B cell (primary cell): ENCODE results near the gene RSU1. TPM values are rescaled to one million over a fixed set of nuclear protein-coding genes. Genes with fewer than 3 reads are reported as not detected.

ENCODE experiments used
- ATAC-seq: fragments of 200-7000 bp; cut with Tn5 transposase; one replicate; pipeline ENCODE4 v1.10.0; 2021; ENCODE audit warnings: low read depth, mild to moderate bottlenecking, moderate number of reproducible peaks, moderate library complexity
- CTCF ChIA-PET: fragments of 350-600 bp; sonication (Branson Sonifier 250); formaldehyde crosslinking; loops from one replicate; lab custom pipeline; 2021; ENCODE audit warnings: antibody characterized with exemption, inconsistent platforms; lab: Charles Lee
- POLR2A ChIA-PET: fragments of 350-600 bp; sonication (Branson Sonifier 250); formaldehyde crosslinking; loops from one replicate; lab custom pipeline; 2021; ENCODE audit warnings: antibody characterized with exemption; lab: Charles Lee
- DNase-seq: peaks from one replicate; pipeline ENCODE4 v3.0.0; 2013
- H2AFZ ChIP-seq: 2 replicates; pipeline ENCODE4 v1.6.1; 2012; ENCODE audit warnings: mild to moderate bottlenecking, low read depth, low read length; ENCODE audit not compliant: insufficient read depth, poor library complexity, severe bottlenecking
- H3K27ac ChIP-seq, 2 donors: 1 replicate in 1 of 2; 2 replicates in 1 of 2; pipeline ENCODE4 v1.5.1; 2012 to 2013; ENCODE audit warnings: low read length in 2 of 2, mild to moderate bottlenecking in 2 of 2, moderate library complexity in 1 of 2
- H3K27me3 ChIP-seq, 4 experiments: fragments of 200-600 bp in 1 of 4; sonication (generic) in 1 of 4; replicated peaks in 1 of 4; 1 replicate in 2 of 4; 2 replicates in 2 of 4; pipeline versions ENCODE4 v1.6.1 to v1.7.0; 2013 to 2016; ENCODE audit warnings: low read length in 3 of 4, mild to moderate bottlenecking in 2 of 4, mixed read lengths in 1 of 4, moderate library complexity in 1 of 4; ENCODE audit not compliant: insufficient read depth in 4 of 4, control insufficient read depth in 3 of 4; ENCODE audit errors: control extremely low read depth in 1 of 4
- H3K36me3 ChIP-seq, 2 experiments: replicated peaks in 1 of 2; 1 replicate in 1 of 2; 2 replicates in 1 of 2; pipeline versions ENCODE4 v1.6.1 to v1.7.1; 2013; ENCODE audit warnings: low read length in 1 of 2; ENCODE audit not compliant: insufficient read depth in 2 of 2, control insufficient read depth in 1 of 2; ENCODE audit errors: control extremely low read depth in 1 of 2, extremely low read depth in 1 of 2
- H3K4me1 ChIP-seq, 2 donors: fragments of 200-600 bp in 1 of 2; sonication (generic) in 1 of 2; 1 replicate in 1 of 2; 2 replicates in 1 of 2; pipeline versions ENCODE4 v1.5.1 to v1.6.1; 2013 to 2017; ENCODE audit warnings: low read length in 2 of 2; ENCODE audit not compliant: control insufficient read depth in 2 of 2, insufficient read depth in 2 of 2
- H3K4me2 ChIP-seq: replicated peaks from 2 replicates; pipeline ENCODE3; 2012; ENCODE audit warnings: mild to moderate bottlenecking, low read depth, low read length; ENCODE audit not compliant: poor library complexity, severe bottlenecking
- H3K4me3 ChIP-seq, 5 experiments: fragments of 200-600 bp in 1 of 5; sonication (generic) in 1 of 5; 1 replicate in 3 of 5; 2 replicates in 2 of 5; pipeline versions ENCODE4 v1.5.1 to v1.7.0; 2011 to 2016; ENCODE audit warnings: low read length in 4 of 5, mild to moderate bottlenecking in 4 of 5, low read depth in 2 of 5, control low read depth in 1 of 5, moderate library complexity in 1 of 5; ENCODE audit not compliant: insufficient read depth in 1 of 5; ENCODE audit errors: control extremely low read depth in 1 of 5, extremely low read depth in 1 of 5
- H3K79me2 ChIP-seq: fragments of 200-600 bp; sonication (generic); one replicate; pipeline ENCODE4 v1.6.0; 2016; ENCODE audit warnings: low read length; ENCODE audit not compliant: control insufficient read depth, insufficient read depth
- H3K9ac ChIP-seq: fragments of 200-600 bp; sonication (generic); 2 replicates; pipeline ENCODE4 v1.6.1; 2017; ENCODE audit warnings: mild to moderate bottlenecking, low read length, moderate library complexity
- H3K9me3 ChIP-seq, 3 donors: one replicate each; pipeline versions ENCODE4 v1.6.1 to v1.7.1; 2013; ENCODE audit warnings: low read length in 2 of 3; ENCODE audit not compliant: control insufficient read depth in 2 of 3, insufficient read depth in 1 of 3; ENCODE audit errors: control extremely low read depth in 1 of 3
- H4K20me1 ChIP-seq: 2 replicates; pipeline ENCODE4 v1.6.0; 2012; ENCODE audit warnings: mild to moderate bottlenecking, low read length; ENCODE audit not compliant: insufficient read depth, control insufficient read depth, poor library complexity, severe bottlenecking
- H3K27ac Mint-ChIP-seq: one replicate; pipeline ENCODE4 v1.8.0; 2021; ENCODE audit warnings: mixed read lengths
- H3K27me3 Mint-ChIP-seq: one replicate; pipeline ENCODE4 v1.8.0; 2021; ENCODE audit warnings: mixed read lengths
- H3K4me1 Mint-ChIP-seq: one replicate; pipeline ENCODE4 v1.8.0; 2021; ENCODE audit warnings: mixed read lengths
- H3K4me3 Mint-ChIP-seq: one replicate; pipeline ENCODE4 v1.8.0; 2021; ENCODE audit warnings: mixed read lengths
- H3K9me3 Mint-ChIP-seq: one replicate; pipeline ENCODE4 v1.8.0; 2022; ENCODE audit warnings: mixed read lengths; ENCODE audit not compliant: insufficient read depth
- EZH2 ChIP-seq: IDR thresholded peaks from 2 replicates; pipeline ENCODE4 v1.6.1; 2012; ENCODE audit warnings: borderline replicate concordance, low read depth, mild to moderate bottlenecking, moderate library complexity, low read length; ENCODE audit not compliant: insufficient read depth, poor library complexity, severe bottlenecking
- WGBS: methylation state at CpG from one replicate; pipeline ENCODE4 v1.1.5; 2013; ENCODE audit warnings: missing lambda C conversion rate; ENCODE audit not compliant: insufficient coverage; 5-methylcytosine and 5-hydroxymethylcytosine counted together
- intact Hi-C: fragments of 100-400 bp; cut with micrococcal nuclease; formaldehyde crosslinking; loops from one replicate; pipeline ENCODE4 v1.10.0; 2022
- polyA plus RNA-seq: library from polyadenylated mRNA; depleted of rRNA; stranded (reverse); fragments of >200 nt; gene quantifications from 2 replicates; pipeline ENCODE4 v1.2.3, GENCODE V29; 2012
- total RNA-seq, 2 donors: library from RNA; stranded (reverse); fragments of 120-200 nt in 1 of 2; gene quantifications; 1 replicate in 1 of 2; 2 replicates in 1 of 2; pipeline versions ENCODE4 v1.2.3 to v1.2.4, GENCODE V29; 2013 to 2022
- TF ChIP-seq, protein P1 (sequence below): fragments of 200-600 bp; IDR thresholded peaks from one replicate; pipeline ENCODE4 v1.8.0; 2022; ENCODE audit warnings: antibody characterized with exemption, mild to moderate bottlenecking

RSU1 gene
- total and polyA plus RNA-seq, 2 donors (not counting 1 experiment from before 2014, with no cell fraction given), result 33.4 to 41.1 TPM

DNA sequence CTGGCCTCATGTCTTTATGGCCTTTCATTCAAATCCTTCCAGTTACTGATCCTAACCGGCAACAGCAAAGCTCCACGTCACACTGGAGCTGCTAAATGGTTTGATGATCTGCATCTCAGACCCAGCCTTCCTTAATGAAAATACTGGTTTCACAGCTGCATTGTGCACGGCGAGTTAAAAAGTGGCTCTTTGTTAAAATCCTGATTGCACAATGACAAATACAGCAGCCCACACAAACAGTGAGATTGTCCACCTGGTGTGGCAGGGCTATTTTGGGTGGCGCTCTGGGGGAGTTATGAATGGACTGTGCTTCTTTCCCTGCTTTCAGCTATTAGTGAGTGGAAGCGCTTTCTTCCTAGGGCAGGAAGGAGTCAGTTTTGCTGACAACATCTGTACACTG, 232.1 kb downstream of the RSU1 start:
- Histone ChIP-seq H3K9me3 (peaks cover 0 to 4% (median 0%) of the 10 kb centered on the region in 3 donors), H2AFZ (no peak overlapping the region), H3K9ac (no peak overlapping the region), H3K4me1 (no peaks in the 10 kb centered on the region), H3K79me2 (no peaks in the 10 kb centered on the region), H3K4me3 (no peak overlapping the region), H3K4me2 (no peak overlapping the region), H3K27ac (no peak overlapping the region), H4K20me1 (no peaks in the 10 kb centered on the region), H3K36me3 (no peaks in the 10 kb centered on the region), H3K27me3 (no peaks in the 10 kb centered on the region)
- ChIA-PET CTCF (no interaction called here), POLR2A (no interaction called here)
- no peak overlapping the region for H3K27ac Mint-ChIP-seq
- 85% methylated on average over 2 of the region's 6 CpGs for WGBS
- no peak for DNase-seq
- H3K4me1 Mint-ChIP-seq, result peaks cover 3% of the 10 kb centered on the region
- peaks cover 13% of the 10 kb centered on the region for H3K27me3 Mint-ChIP-seq
- TF ChIP-seq, protein P1, sequence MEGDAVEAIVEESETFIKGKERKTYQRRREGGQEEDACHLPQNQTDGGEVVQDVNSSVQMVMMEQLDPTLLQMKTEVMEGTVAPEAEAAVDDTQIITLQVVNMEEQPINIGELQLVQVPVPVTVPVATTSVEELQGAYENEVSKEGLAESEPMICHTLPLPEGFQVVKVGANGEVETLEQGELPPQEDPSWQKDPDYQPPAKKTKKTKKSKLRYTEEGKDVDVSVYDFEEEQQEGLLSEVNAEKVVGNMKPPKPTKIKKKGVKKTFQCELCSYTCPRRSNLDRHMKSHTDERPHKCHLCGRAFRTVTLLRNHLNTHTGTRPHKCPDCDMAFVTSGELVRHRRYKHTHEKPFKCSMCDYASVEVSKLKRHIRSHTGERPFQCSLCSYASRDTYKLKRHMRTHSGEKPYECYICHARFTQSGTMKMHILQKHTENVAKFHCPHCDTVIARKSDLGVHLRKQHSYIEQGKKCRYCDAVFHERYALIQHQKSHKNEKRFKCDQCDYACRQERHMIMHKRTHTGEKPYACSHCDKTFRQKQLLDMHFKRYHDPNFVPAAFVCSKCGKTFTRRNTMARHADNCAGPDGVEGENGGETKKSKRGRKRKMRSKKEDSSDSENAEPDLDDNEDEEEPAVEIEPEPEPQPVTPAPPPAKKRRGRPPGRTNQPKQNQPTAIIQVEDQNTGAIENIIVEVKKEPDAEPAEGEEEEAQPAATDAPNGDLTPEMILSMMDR, result no peak
- no peak for TF ChIP-seq EZH2
- H3K4me3 Mint-ChIP-seq, result no peak overlapping the region
- intact Hi-C loops, result no loop called here
- no peak for ATAC-seq
- no peaks in the 10 kb centered on the region for H3K9me3 Mint-ChIP-seq

DNA sequence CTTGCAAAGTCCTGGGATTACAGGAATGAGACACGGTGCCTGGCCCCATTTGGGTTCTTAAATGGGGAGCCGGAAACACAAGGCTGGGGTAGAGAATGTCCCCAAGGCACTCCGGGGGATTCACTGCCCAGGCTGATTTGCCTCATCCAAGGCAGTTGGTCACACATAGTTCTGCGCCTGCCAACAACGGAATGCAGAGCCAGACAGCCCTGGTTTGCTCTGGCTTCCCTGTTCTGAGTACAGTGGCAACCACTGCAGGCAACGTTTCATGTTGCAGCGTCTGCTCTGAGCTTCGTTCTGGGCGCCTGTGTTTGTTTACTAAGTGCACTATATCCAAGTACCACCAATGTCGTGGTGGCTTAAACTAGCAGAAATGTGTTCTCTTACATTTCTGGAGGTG, 233.8 kb downstream of the RSU1 start:
- Mint-ChIP-seq H3K4me3 (no peak overlapping the region), H3K27ac (no peak overlapping the region), H3K4me1 (peaks cover 3% of the 10 kb centered on the region), H3K9me3 (no peaks in the 10 kb centered on the region), H3K27me3 (peaks cover 26% of the 10 kb centered on the region)
- H3K9ac ChIP-seq, result no peak overlapping the region
- no peak overlapping the region for H3K27ac ChIP-seq
- H3K79me2 ChIP-seq, result no peaks in the 10 kb centered on the region
- TF ChIP-seq, protein P1, result no peak
- no peak for TF ChIP-seq EZH2
- no peaks in the 10 kb centered on the region for H4K20me1 ChIP-seq
- no peaks in the 10 kb centered on the region for H3K36me3 ChIP-seq
- POLR2A ChIA-PET, result no interaction called here
- ATAC-seq (no peak), DNase-seq (no peak)
- no peak overlapping the region for H3K4me2 ChIP-seq
- H2AFZ ChIP-seq, result no peak overlapping the region
- H3K4me3 ChIP-seq, result no peak overlapping the region
- H3K4me1 ChIP-seq, result no peaks in the 10 kb centered on the region
- intact Hi-C loops, result no loop called here
- CTCF ChIA-PET, result no interaction called here
- 93% methylated on average over 6 of the region's 10 CpGs for WGBS
- no peaks in the 10 kb centered on the region for H3K27me3 ChIP-seq
- H3K9me3 ChIP-seq, result peaks cover 0 to 4% (median 0%) of the 10 kb centered on the region in 3 donors
